Right kidney (tissue), 1 donor: ENCODE results near the gene ZDHHC14.
"Not testable (repeated sequence)": the region's sequence is repeated elsewhere in the genome, so short reads cannot be mapped to it uniquely, and the experiment has no call there.

Experiments
- DNase-seq: peaks from one replicate; pipeline ENCODE4 v3.0.0-alpha.2; 2016

Gene ZDHHC14

DNA sequence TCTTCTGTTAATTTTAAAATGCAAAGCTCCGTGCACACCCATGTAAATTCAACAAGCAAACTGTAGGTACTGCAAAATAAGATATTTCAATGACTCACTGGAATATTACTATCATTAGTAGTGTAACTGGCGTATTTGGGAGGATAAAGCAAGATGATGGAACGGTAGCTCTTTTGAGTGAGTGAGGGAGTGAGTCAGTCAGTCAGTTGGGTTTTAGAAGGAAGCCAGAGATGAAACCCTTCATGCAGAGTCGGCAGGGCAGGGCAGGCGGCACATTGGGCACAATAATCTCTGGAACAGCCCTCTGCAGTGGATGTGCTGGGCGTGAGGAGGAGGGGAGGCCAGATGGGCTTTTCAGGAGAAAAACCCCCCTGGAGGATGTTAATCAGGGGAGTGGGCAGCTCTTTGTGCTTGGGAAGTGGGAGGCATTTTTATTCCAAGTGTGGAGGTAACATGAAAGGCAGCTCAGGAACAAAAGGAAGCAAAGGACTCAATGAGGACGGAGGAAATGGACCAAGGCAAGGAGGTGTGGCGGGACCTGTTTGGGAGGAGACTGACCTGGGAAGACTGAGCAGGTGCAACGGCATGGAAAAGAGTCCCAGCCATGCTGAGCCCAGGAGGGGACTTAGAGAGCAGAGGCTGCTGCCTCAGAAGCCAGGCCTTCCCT, 171.2 kb downstream of the ZDHHC14 start:
- DNase-seq, result peak; percentile 28

DNA sequence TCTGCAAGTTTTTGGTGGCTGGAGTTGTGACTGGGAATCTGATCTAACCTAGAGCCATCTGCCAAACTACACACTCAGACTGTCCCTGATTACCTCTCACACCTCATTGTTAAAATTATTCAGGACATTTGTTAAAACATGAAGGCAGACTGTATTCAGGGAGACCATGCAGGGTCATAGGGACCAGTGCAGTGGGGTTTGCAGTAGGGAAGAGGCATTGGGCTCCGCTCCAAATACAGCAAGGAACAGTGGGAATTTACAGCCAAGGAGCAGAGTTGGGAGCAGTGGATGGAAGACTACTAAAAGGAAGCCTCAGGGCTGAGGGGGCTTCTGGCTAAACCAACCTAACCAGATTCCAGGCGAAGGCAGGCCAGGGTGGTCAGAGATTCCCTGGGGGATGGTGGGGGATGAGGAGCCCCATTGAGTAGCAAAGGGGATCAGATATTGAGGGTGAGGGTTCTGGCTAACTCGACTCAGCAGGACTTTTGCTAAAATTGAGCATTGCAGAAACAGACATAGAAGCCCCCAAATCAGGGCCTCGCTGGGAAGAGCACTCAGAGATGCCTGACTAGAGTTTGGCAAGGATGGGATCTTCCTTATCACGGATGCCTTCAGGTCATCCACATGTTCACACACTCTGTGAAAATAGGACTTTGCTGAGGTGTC, 172.0 kb downstream of the ZDHHC14 start:
- DNase-seq, result no peak

DNA sequence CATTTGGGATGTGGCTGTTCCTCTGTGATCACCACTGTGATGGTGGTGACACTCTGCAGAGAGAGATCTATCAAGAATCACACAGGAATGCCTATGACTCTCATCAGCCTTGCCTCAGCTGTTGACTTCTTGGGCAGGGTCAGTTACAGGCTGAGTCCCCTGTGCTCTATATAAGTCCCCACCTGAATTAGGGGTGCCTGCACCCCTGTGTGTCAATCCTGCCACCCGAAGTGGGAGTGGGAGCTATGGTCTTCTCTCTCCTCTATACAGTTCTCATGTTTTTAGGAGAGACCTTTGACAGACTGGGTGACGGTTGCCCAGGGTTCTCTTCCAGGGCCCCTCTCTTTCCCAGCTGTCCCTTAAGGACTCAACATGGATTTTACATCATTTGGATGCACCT, 173.8 kb downstream of the ZDHHC14 start:
- DNase-seq, result no peak

DNA sequence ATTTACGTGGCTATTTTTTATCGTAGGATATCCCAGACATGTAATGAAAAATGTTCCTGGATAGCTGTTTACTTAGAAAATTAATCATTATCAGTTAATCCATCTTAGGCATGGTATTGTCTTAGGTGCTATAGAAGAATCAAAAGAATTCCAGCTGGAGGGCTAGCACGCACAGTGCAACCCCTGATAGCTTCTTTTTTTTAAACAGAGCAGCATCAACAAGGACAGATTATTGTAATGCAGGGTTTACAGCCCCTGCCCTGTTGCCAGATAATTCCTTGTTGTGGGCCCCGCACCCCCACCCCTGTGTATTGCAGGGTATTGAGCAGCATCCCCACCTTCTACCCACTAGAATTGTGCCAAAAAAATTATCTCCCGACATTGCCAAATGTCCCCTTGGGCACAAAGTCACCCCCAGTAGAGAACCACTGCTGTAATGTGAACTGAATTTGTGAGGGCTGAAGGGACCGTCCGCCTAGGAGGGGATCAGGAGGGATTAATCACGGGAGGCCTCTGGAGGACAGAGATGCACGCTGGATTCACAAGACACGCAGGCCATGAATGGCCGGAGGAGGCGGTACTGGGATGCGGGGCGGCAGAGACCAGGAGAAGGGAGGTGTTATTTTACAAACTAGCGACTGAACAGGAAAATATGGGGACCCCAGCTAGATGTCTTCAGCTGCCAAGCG, 174.6 kb downstream of the ZDHHC14 start:
- DNase-seq, result no peak

DNA sequence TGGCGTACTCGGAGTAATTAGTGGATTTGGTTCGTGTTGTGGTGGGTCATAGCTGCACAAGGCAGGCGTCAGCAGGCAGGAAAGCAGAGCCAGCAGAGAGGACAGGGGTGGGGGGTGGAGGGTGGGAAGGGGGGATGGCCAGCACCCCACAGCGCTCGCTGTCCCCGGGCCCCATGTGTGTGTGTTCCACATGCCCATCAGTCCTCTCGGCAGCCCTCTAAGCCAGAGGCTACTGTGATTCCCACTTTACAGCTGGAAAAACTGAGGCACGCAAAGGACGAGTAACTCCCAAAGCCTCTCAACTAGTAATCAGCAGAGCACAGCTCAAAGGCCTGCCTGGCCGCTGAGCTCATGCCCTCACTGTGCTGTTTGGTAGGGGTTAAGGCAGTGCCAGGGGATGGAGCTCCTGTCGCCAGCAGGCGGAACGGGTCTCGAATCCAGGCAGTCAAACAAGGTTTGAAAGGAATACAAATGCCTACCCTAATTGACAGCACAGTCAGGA, 175.2 kb downstream of the ZDHHC14 start:
- DNase-seq, result no peak

DNA sequence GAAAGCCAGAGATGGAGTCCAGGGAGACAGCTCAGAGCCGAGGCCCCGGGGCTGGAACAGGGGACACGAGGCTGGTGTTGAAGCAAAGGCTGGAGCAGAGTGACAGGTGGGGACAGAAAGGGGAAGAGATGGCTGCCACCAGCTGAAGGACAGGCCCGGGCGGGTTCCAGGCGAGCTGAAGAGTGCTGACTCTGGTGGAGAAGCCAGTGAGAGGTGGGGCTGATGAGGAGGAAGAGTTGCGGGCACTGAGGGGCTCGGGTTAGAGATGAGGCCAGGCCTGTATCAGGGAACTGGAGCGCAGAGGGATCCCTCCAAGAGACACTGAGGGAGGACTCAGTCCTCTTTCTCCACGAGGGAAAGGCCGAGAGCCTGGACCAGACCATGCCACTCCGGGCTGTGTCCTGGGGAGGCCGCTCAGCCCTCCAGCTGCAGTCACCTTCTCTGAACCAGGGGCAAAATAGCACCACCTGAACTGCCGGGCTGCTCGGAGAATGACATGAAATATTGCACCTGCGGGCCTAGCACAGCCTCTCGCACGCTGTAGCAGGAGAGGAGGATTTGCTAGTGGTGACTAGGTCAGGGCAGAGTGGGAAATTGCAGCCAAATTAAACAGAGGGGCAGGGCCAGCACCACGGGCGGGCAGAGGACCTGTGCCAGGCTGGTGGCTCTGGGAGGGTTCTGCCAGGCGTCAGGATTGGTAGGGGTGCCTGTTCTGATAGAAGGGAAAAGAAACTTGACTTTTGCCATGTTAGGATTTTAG, 175.9 kb downstream of the ZDHHC14 start:
- DNase-seq, result no peak

DNA sequence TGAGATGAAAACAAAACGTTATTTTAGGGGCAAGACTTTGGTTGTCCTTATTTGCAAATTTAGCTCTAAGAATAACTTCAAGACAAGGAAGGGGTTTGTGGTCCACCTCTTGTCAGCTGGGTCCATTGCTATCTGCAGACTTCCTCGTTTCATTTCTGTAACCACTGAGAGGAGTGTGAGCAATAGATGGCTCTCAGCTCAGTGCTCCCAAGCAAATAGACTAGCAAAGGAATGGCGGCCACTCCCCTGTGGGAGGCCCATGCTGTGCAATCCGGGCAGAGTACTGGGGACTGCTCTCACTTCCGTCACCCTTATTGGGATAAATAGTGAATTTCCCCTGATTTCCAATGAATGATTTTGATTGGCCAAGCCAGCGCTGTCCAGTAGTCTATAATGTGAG, 176.6 kb downstream of the ZDHHC14 start:
- no peak for DNase-seq

DNA sequence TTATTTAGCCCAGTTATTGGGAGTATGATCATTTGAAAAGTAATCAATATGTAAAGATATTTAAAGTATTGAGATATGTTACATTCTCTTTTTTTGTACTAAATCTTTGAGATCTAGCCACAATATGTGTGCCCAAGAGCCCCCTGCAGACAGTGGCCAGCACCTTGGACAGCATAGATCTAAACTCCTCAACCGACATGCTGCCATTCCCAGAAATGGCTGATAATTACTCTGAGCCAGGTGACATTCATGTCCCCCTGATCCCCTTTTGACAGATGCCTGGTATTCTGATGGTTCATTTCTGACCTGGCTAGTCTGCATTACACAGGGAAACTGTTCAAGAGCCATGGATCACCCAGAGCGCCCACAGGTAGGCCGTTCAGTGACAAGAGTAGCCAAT, 177.1 kb downstream of the ZDHHC14 start:
- no peak for DNase-seq

DNA sequence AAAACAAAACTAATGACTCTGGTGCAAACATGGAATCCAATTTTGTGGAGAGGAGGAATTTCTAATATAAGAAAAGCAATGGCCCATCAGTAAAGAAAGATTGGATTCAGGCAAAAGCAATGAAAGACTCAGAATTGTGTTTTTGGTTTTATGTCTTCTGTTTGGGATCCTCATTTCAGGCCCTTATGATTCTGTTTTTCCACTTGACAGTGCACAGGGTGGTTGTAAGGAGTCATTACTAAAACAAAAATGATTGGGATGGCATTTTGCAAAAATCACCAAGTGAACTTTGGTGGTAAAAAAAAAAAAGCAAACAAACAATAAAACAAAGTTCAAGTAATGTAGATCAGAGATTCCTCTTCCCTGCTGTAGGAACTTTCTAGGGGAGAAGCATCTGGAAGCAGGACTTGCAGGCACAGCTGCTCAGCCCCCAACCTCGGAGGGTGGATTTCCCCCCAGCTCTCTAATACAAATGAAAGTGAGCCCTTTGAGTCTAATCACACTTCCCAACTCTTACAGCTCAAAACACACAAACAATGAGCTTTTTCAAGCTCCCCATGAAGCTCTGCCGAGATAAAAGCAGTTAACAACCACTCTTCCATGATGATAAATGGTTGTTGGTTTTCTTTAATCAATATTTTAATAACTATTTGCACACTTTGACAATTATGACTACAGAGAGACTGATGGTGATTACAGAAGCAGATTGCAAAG, 177.7 kb downstream of the ZDHHC14 start:
- no peak for DNase-seq

DNA sequence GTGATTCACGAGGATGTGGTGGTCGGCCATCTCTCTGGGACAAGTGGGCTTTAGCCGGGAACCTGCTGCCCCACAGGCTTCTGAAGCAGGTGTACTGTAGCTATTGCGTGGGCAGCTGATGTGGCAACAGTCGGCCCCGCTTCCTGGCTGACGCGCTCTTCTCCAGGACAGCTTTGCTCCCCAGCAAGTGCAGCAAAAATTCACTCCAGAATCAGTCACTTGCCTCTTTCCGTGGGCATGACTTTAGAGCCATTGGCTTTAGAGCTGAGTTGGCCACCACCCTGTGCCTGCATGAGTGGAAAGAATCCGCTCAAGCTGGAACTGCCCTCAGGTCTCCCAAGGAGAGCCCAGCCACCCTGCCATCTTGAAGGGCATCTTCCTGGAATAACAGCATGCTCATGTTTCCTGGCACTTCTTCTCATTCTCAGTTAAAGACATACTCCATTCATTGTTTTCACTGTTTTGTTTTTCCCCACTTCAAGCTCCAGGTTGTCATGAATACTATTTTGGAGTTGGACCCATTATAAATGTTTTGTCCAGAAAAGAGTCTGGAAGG, 178.3 kb downstream of the ZDHHC14 start:
- no peak for DNase-seq

DNA sequence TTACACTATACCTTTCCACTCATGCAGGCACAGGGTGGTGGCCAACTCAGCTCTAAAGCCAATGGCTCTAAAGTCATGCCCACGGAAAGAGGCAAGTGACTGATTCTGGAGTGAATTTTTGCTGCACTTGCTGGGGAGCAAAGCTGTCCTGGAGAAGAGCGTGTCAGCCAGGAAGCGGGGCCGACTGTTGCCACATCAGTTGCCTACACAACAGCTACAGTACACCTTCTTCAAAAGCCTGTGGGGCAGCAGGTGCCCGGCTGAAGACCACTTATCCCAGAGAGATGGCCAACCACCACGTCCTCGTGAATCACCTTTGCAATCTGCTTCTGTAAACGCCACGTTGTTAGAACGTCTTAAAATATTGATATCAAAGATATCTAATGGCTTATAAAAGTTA, 179.1 kb downstream of the ZDHHC14 start:
- not testable (repeated sequence) for DNase-seq

DNA sequence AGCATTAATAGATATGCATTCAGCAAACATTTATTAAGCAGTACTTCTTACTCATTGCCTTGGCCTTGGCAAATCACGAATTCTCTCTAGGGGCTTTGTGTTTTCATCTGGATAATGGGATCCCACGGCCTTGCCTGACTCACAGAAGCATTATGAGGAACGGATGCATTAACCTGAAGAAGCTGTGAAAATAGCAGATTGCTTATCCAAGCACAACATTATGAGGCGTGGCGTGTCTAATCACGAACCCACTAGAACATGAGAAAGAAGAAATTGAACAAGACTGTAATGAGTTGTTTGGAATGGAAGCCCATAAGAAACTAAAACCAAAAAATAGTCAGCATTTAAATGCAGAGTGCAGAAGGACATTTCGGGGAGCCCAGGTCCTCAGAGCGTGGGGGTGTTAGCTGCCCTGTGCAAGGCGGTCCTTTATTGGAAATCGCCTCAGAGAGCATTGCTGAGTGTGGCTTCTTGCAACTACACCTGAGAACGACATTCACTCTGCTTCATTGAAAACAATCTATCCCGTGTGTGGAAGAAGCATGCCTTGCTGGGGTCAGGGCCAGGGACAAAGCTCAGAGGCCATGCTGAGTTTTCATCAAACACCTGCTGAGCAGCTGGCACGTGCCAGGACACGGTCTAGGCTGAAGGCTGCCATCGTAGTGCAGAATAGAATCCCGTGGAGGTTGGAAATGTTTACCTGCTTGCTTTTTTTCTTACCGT, 179.9 kb downstream of the ZDHHC14 start:
- no peak for DNase-seq

DNA sequence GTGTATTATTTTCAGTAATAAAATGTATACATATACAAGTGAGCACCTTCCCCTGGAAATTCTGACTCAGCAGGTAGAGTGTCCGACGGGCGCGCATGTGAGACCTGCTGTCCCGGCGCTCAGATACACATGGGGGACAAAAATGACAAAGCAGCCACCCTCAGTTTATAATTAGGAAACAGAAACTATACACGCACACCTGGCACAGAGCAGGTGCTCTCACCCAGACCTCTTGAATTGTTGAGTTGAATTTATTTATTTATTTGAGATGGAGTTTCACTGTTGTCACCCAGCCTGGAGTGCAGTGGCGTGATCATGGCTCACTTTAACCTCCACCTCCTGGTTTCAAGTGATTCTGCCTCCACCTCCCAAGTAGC, 180.4 kb downstream of the ZDHHC14 start:
- no peak for DNase-seq

DNA sequence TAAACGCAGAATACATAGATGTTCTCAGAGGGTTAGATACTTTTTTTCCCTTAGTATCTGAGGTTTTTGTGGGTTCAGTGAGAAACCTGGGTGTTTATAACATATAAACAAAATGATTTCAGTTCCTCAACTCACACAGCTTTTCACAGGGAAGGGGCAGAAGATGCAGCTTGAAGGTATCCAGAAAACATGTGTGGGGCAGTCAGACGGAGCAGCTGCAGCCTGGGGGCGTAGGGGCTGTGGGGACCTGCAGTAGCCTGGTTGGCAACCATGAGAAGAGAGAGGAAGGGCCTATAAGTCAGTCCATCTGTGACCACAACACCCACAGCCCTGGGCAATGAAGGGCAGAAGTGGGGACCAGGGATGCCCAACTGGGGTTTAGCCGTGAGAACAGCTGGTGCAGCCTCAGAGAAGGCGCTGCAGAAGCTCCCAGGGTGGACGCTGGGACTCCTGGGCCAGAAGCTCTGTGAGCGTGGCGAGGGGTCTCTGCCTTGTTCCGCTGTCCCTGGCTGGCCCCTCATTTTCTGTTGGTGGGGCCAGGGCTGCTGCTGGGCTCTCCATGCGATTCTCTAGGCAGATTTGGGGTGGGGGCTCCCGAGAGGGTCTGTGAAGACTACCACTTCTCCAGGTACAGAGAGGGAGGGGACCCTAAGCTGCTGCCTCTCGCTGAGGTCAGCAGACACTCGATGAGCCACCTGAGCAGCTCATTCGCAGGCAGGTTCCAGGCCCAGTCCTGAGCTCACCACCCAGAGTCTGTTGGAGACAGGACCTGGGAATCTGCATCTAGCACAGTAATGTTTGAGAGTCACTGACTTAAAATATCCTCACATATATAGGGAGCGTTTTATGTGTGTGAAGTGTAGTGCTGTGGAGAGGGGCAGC, 181.2 kb downstream of the ZDHHC14 start:
- no peak for DNase-seq

DNA sequence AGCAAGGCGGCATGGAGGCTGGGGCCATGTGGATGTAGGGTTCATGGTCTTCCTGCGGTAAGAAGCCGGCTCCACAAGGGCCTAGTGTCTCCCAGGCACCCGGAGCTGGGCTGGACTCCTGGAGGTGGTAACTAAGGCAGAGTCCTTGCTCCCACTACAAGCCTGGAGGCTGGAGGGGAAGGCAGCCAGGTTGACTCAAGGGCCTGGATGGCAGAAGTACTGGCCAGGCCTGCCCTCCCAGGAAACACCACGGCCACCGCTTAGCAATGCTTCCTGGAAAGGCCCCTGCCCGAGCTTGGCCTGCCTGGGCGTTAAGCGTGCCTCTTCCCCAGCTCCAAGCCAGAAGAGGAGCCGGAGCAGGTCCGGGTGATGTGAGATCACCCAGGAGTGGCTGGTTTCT, 182.0 kb downstream of the ZDHHC14 start:
- DNase-seq, result no peak

DNA sequence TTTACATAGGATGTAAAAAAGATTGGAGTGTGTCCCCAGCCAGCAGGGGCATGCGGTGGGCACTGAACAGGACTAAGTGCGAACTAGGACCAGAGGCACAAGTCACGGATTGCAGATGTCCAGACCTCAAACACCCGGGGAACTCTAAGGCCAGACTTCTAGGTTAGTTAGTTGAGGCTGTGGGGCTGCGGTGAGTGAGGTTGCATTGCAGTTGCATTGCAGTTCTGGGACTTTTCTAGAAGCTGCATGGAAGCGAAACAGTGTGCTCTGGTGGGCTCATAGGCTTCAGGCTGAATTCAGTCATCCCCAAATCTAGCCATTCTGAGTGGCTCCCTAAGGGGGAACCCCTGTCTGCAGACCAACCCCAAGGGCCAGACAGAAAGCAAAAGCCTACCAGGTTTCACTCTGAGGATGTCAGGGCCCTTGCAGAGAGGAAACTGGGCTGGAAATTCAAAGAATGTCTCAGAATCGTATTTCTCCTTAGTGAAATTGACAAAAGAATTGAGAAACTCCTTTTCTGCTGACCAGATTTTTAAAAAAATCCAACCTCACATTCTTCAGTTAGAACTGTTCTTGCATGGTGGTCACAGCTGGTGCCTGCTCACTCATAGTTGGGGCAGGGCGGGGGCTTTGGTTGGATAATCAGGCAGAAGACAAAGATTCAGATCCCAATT, 182.8 kb downstream of the ZDHHC14 start:
- no peak for DNase-seq

DNA sequence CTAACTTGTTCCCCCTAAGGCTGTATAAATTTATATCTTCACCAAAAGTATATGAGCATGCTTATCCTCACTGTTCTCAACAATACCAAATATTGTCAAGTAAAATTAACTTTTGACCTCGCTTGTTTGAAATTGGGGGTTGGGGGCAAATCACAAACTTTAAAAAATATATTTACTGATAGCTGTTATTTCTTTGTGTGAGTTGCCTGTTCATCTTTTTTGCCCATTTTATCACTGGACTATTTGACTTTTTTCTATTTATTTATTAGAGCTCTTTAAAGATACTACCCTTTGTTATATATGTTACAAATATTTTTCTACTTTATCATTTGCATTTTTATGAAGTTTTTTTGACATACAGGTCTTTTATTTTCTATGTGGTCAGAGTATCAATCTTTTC, 187.7 kb downstream of the ZDHHC14 start:
- no peak for DNase-seq

DNA sequence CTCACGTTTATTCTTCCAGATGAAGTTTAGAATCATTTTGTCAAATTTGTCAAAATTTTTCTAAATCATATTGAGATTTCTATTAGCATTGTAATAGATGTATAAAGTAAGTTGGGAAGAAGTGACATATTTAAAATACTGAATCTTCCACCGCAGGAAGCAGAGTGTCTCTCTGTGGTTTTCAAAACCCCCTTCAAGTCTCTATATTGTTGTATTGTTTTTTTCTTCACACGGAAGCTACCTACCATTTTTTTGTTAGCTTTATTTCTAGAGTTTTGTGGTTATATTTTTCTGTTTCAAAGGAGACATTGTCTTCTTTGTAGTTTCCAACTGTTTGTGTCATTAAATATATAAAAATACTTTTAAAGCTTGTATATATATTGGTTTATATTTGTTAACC, 188.6 kb downstream of the ZDHHC14 start:
- DNase-seq, result no peak

DNA sequence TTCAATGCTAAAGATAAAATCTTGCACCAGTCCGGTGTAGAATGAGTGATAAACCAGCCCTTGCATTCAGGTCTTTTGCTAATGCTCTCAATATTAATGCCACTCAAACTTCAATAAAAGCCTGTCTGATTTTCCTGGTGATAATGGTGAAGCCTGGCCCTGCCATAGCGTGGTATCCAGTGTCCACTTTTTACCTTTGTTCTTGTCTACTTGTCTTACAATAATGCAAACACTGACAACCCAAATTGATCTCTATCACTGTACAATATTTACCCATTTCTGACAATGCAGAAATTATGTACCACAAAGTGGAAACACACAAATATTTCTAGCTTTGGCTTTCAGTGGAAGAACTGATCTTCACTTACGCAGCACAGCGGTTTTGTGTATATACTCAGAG, 189.1 kb downstream of the ZDHHC14 start:
- DNase-seq, result no peak

DNA sequence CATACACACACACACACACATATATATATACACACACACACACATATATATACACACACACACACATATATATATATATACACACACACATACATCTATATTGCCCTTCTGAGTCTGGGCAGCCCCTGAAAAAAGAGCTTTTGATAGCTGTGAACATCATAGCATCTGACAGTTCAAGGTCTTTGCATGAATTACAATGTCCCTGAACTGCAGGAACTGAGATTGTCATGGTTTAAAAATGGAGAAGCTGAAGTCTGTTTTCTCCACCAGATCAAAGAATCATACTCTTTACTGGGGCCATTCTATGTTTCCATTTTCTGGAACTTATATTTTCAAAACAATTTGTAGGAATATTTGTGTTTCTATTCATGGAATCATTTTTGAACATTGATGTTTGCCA, 189.8 kb downstream of the ZDHHC14 start:
- no peak for DNase-seq
